HepG2 (cell line): ENCODE measurements around the gene PRAMEF12. TPM values are rescaled to one million over a fixed set of nuclear protein-coding genes. Genes with fewer than 3 reads are reported as not detected.

Source experiments
- ATAC-seq: fragments of 200-7000 bp; cut with Tn5 transposase; 3 replicates; pipeline ENCODE4 v1.9.1; 2020; ENCODE audit warnings: mild to moderate bottlenecking, moderate library complexity
- BruUV-seq: library from RNA; stranded (reverse); fragments of 400-500 nt; replicated peaks from 2 replicates; lab custom pipeline; 2021; lab: Mats Ljungman, UMichigan
- CTCF ChIA-PET: fragments of 300-600 bp; formaldehyde crosslinking; extraction: SDS; loops from one replicate; lab custom pipeline; 2021; ENCODE audit warnings: low total read pairs, inconsistent platforms, low intra/inter-chr PET ratio; lab: Yijun Ruan, JAX
- POLR2A ChIA-PET: fragments of 350-600 bp; sonication (Branson Sonifier 250); formaldehyde crosslinking; loops from one replicate; lab custom pipeline; 2020; ENCODE audit warnings: antibody characterized with exemption, inconsistent platforms; lab: Yijun Ruan, JAX
- DNase-seq: peaks from one replicate; pipeline ENCODE4 v3.0.0-alpha.2; 2015; ENCODE audit warnings: low spot score
- FAIRE-seq: peaks from 3 replicates; lab custom pipeline; 2011; peaks lifted over from hg19 to GRCh38; lab: Jason Lieb, UNC
- H2AFZ ChIP-seq: one replicate; pipeline ENCODE4 v1.6.1; 2011; ENCODE audit warnings: low read length, inconsistent platforms
- H3K27ac ChIP-seq: fragments of 300-600 bp; 3 replicates; pipeline ENCODE4 v1.8.0; 2011; ENCODE audit warnings: mixed run types, mild to moderate bottlenecking, mixed read lengths, low read length, inconsistent platforms; ENCODE audit not compliant: insufficient read depth; ENCODE audit errors: extremely low read length
- H3K27me3 ChIP-seq, 2 experiments: fragments of 200-600 bp in 1 of 2; 2 replicates in 1 of 2; 3 replicates in 1 of 2; pipeline versions ENCODE4 v1.6.0 to v1.8.0; 2011; ENCODE audit warnings: low read length in 2 of 2, mild to moderate bottlenecking in 2 of 2, moderate library complexity in 2 of 2, inconsistent platforms in 1 of 2; ENCODE audit not compliant: insufficient read depth in 2 of 2, control insufficient read depth in 1 of 2
- H3K36me3 ChIP-seq, 2 experiments: fragments of 200-600 bp in 1 of 2; replicated peaks in 1 of 2; 2 replicates in 1 of 2; 3 replicates in 1 of 2; pipeline versions ENCODE4 v1.5.1 to v1.8.0; 2011; ENCODE audit warnings: low read length in 2 of 2, inconsistent platforms in 1 of 2; ENCODE audit not compliant: insufficient read depth in 2 of 2, control insufficient read depth in 1 of 2
- H3K4me1 ChIP-seq: 2 replicates; pipeline ENCODE4 v1.5.1; 2012; ENCODE audit warnings: low read length, inconsistent platforms; ENCODE audit not compliant: insufficient read depth
- H3K4me2 ChIP-seq: 2 replicates; pipeline ENCODE4 v1.6.0; 2011; ENCODE audit warnings: low read depth, low read length, inconsistent platforms
- H3K4me3 ChIP-seq, 3 experiments: fragments of 200-600 bp in 1 of 3; sonication (generic), shearing (Covaris generic) in 1 of 3; replicated peaks in 1 of 3; 2 replicates each; pipeline ENCODE4 v1.5.1; 2011 to 2016; ENCODE audit warnings: low read length in 3 of 3, inconsistent platforms in 2 of 3, low read depth in 2 of 3, mild to moderate bottlenecking in 2 of 3, control low read depth in 1 of 3, mixed read lengths in 1 of 3; ENCODE audit not compliant: insufficient read depth in 1 of 3
- H3K79me2 ChIP-seq: one replicate; pipeline ENCODE4 v1.6.1; 2011; ENCODE audit warnings: low read length, inconsistent platforms; ENCODE audit not compliant: insufficient read depth
- H3K9ac ChIP-seq: 2 replicates; pipeline ENCODE4 v1.6.0; 2011; ENCODE audit warnings: mild to moderate bottlenecking, low read depth, low read length, inconsistent platforms; ENCODE audit not compliant: insufficient read depth
- H3K9me3 ChIP-seq: 2 replicates; pipeline ENCODE4 v1.5.1; 2012; ENCODE audit warnings: mild to moderate bottlenecking, low read length
- H4K20me1 ChIP-seq: 2 replicates; pipeline ENCODE4 v1.6.0; 2011; ENCODE audit warnings: inconsistent platforms, mild to moderate bottlenecking, low read length, moderate library complexity; ENCODE audit not compliant: insufficient read depth
- BRCA1 ChIP-seq: sonication (generic); formaldehyde crosslinking; IDR thresholded peaks from 2 replicates; pipeline ENCODE4 v1.4.0; 2020; ENCODE audit warnings: missing genetic modification reagents
- CCDC6 ChIP-seq: sonication (generic); formaldehyde crosslinking; IDR thresholded peaks from 2 replicates; pipeline ENCODE4 v1.8.1; 2022; ENCODE audit warnings: mild to moderate bottlenecking, missing genetic modification reagents, moderate library complexity
- ELK4 ChIP-seq: sonication (generic); formaldehyde crosslinking; IDR thresholded peaks from 2 replicates; pipeline ENCODE4 v1.9.0; 2021; ENCODE audit warnings: missing genetic modification reagents, borderline replicate concordance
- GFI1 ChIP-seq: sonication (generic); formaldehyde crosslinking; IDR thresholded peaks from 2 replicates; pipeline ENCODE4 v1.5.0; 2020; ENCODE audit warnings: missing genetic modification reagents, mild to moderate bottlenecking, borderline replicate concordance
- HOXA3 ChIP-seq: sonication (generic); formaldehyde crosslinking; IDR thresholded peaks from 2 replicates; pipeline ENCODE4 v1.5.0; 2020; ENCODE audit warnings: missing genetic modification reagents
- ISL2 ChIP-seq: sonication (generic); formaldehyde crosslinking; IDR thresholded peaks from 2 replicates; pipeline ENCODE4 v1.5.0; 2020; ENCODE audit warnings: missing genetic modification reagents
- JUND ChIP-seq: sonication (generic); formaldehyde crosslinking; IDR thresholded peaks from 2 replicates; pipeline ENCODE4 v1.8.0; 2022; ENCODE audit warnings: mild to moderate bottlenecking, missing genetic modification reagents
- MATR3 ChIP-seq: sonication (generic); formaldehyde crosslinking; IDR thresholded peaks from 2 replicates; pipeline ENCODE4 v1.4.0; 2020; ENCODE audit warnings: missing genetic modification reagents
- PLSCR1 ChIP-seq: sonication (generic); formaldehyde crosslinking; IDR thresholded peaks from 2 replicates; pipeline ENCODE4 v1.5.0; 2020; ENCODE audit warnings: missing genetic modification reagents, mild to moderate bottlenecking, borderline replicate concordance
- RBAK ChIP-seq: sonication (generic); formaldehyde crosslinking; IDR thresholded peaks from 2 replicates; pipeline ENCODE4 v1.5.1; 2020; ENCODE audit warnings: mild to moderate bottlenecking, missing genetic modification reagents
- RBFOX2 ChIP-seq: fragments of 200-400 bp; formaldehyde crosslinking; IDR thresholded peaks from 2 replicates; pipeline ENCODE4 v1.6.1; 2017; ENCODE audit warnings: low read depth, mild to moderate bottlenecking, low read length
- UBTF ChIP-seq: sonication (generic); formaldehyde crosslinking; IDR thresholded peaks from 2 replicates; pipeline ENCODE4 v1.4.0; 2020; ENCODE audit warnings: mild to moderate bottlenecking, missing genetic modification reagents
- ZNF367 ChIP-seq: sonication (generic); formaldehyde crosslinking; IDR thresholded peaks from 2 replicates; pipeline ENCODE4 v1.4.0; 2020; ENCODE audit warnings: missing genetic modification reagents, borderline replicate concordance
- ZNF710 ChIP-seq: sonication (generic); formaldehyde crosslinking; IDR thresholded peaks from 2 replicates; pipeline ENCODE4 v1.5.0; 2020; ENCODE audit warnings: mild to moderate bottlenecking, missing genetic modification reagents, borderline replicate concordance
- ZNF746 ChIP-seq: sonication (generic); formaldehyde crosslinking; IDR thresholded peaks from 2 replicates; pipeline ENCODE4 v1.8.0; 2022; ENCODE audit warnings: mild to moderate bottlenecking, missing genetic modification reagents
- WGBS: methylation state at CpG from one replicate; pipeline ENCODE4 v1.1.6; 2017; ENCODE audit warnings: low lambda C conversion rate; 5-methylcytosine and 5-hydroxymethylcytosine counted together
- in situ Hi-C: cut with HindIII; loops from 2 replicates; pipeline ENCODE4 v1.10.0; 2017; ENCODE audit warnings: low pct_unique_long_range_greater_than_20kb; ENCODE audit not compliant: extremely low pct_ligation_motif_present
- intact Hi-C: fragments of 100-400 bp; cut with micrococcal nuclease; formaldehyde crosslinking; loops from one replicate; pipeline ENCODE4 v1.10.0; 2022; ENCODE audit not compliant: unreplicated experiment
- polyA plus RNA-seq, 8 experiments: library from polyadenylated mRNA; depleted of rRNA in 3 of 8; stranded (reverse) in 7 of 8; unstranded in 1 of 8; fragments of >200 nt; fragmentation: Illumina TruSeq in 4 of 8; extraction: Trizol in 4 of 8; gene quantifications; 2 replicates each; pipeline versions ENCODE4 v1.2.1 to v1.2.3, GENCODE V29; 2011 to 2016; ENCODE audit warnings: low read depth in 4 of 8, missing spikeins in 1 of 8, mixed read lengths in 1 of 8; ENCODE audit not compliant: insufficient read depth in 1 of 8
- total RNA-seq, 5 experiments: library from RNA; depleted of rRNA; stranded (reverse); fragments of >200 nt; fragmentation: Illumina TruSeq; extraction: Trizol; gene quantifications; 2 replicates each; pipeline ENCODE4 v1.2.3, GENCODE V29; 2016; ENCODE audit warnings: low read depth in 1 of 5
- TF ChIP-seq, protein P1 (sequence below): sonication (generic); formaldehyde crosslinking; IDR thresholded peaks from 2 replicates; pipeline ENCODE4 v1.5.0; 2020; ENCODE audit warnings: mild to moderate bottlenecking, missing genetic modification reagents

The PRAMEF12 gene
- total and polyA plus RNA-seq, 2 of the 13 experiments (the other 11 are each of a cell fraction or from before 2014, with no cell fraction given), result not detected

DNA sequence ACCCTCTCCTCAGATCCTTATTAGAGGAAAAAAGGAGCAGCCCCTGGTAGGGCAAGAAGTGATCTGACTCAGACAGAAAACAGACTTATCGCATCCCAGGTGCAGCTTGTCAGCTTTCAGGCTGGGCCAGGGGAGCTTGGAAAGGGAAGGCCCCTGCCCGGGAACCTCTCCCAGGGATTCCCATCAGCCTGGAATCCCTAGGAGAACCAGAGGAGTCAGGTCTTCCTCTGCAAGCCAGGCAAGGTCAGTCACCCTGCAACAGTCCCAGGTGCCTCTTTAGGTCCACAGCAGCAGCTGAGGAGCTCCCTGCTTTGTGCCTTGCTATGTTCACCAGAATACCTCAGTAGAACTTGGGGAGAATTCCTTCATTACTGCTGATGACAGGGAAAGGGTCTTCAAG is 2.9 kb upstream of the PRAMEF12 start (continued):
- TF ChIP-seq ELK4 (no peak), ZNF367 (CRISPR knock-in tag) (no peak), UBTF (CRISPR knock-in tag) (no peak)
- TF ChIP-seq, all 625 proteins: peak for 0

DNA sequence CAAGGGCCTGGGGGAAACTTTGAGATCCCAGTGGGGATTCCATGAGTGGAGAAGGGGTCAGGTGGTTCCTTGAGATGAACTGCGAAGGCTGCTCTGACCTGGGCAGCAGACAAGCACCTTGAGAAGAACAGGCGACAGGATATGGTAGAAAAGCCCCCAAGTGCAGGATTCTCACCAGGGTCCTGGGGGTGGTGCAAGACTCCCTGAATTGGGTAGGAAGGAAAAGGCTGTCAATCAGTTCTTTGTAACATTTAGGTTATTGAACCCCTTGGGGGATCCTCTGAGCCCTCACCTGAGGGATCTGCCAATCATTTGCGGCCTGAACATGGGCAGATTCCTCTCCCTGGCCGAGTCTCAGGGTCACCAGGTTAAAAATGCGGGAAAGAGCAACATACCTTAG is 2.4 kb upstream of the PRAMEF12 start:
- no TSS peak for BruUV-seq
- Histone ChIP-seq H3K79me2 (no peaks in the 10 kb centered on the region), H3K9me3 (no peaks in the 10 kb centered on the region), H3K36me3 (no peaks in the 10 kb centered on the region), H4K20me1 (no peaks in the 10 kb centered on the region), H3K9ac (no peak overlapping the region), H3K27ac (no peak overlapping the region), H2AFZ (no peak overlapping the region), H3K4me3 (no peak overlapping the region), H3K27me3 (peaks cover 5 to 44% of the 10 kb centered on the region in 2 experiments), H3K4me1 (no peaks in the 10 kb centered on the region), H3K4me2 (no peak overlapping the region)
- 4% methylated on average over 5 of the region's 5 CpGs for WGBS
- POLR2A ChIA-PET, result no interaction called here
- FAIRE-seq (no peak), ATAC-seq (no peak), DNase-seq (no peak)
- intact Hi-C loops (no loop called here), in situ Hi-C loops (loop anchor here (10.0 kb wide), 1 partner anchor 496 kb away; no protein-coding TSS in a partner anchor)
- CTCF ChIA-PET, result no interaction called here
- TF ChIP-seq BRCA1 (no peak), ZNF710 (CRISPR knock-in tag) (no peak), CCDC6 (CRISPR knock-in tag) (no peak), ZNF746 (CRISPR knock-in tag) (no peak), HOXA3 (CRISPR knock-in tag) (no peak), PLSCR1 (CRISPR knock-in tag) (no peak), RBFOX2 (no peak), GFI1 (CRISPR knock-in tag) (no peak), ISL2 (CRISPR knock-in tag) (no peak), JUND (no peak), MATR3 (CRISPR knock-in tag) (no peak), RBAK (CRISPR knock-in tag) (no peak)
- TF ChIP-seq, protein P1, sequence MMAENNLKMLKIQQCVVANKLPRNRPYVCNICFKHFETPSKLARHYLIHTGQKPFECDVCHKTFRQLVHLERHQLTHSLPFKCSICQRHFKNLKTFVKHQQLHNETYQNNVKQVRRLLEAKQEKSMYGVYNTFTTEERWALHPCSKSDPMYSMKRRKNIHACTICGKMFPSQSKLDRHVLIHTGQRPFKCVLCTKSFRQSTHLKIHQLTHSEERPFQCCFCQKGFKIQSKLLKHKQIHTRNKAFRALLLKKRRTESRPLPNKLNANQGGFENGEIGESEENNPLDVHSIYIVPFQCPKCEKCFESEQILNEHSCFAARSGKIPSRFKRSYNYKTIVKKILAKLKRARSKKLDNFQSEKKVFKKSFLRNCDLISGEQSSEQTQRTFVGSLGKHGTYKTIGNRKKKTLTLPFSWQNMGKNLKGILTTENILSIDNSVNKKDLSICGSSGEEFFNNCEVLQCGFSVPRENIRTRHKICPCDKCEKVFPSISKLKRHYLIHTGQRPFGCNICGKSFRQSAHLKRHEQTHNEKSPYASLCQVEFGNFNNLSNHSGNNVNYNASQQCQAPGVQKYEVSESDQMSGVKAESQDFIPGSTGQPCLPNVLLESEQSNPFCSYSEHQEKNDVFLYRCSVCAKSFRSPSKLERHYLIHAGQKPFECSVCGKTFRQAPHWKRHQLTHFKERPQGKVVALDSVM (CRISPR knock-in tag), result no peak
